Fibroblast of skin of left biceps (primary cell): Measurements from ENCODE around the gene DNAI1.

Experiments used
- DNase-seq, 2 experiments: peaks; one replicate each; pipeline ENCODE4 v3.0.0-alpha.2; 2013; ENCODE audit warnings: low read depth in 2 of 2

The DNAI1 gene

DNA sequence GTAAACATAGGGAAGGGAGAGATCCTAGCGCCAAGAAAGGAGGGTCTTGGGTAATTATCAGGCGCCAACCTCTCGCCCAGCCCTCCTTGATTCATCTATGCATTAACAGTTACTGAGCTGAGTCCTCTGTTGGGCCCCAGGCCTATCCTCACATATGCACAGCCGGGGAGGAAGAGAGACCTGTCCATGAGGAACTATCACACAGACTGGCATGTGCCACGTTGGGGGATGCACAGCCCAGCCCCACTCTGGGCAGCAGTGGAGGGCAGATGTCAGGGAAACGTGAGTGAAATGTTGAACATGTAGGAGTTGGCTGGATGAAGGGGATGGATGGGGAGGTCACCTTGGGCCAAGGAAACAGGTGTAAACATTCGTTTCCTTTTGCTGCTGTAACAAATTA, 82.9 kb downstream of the DNAI1 start:
- no peak for DNase-seq

DNA sequence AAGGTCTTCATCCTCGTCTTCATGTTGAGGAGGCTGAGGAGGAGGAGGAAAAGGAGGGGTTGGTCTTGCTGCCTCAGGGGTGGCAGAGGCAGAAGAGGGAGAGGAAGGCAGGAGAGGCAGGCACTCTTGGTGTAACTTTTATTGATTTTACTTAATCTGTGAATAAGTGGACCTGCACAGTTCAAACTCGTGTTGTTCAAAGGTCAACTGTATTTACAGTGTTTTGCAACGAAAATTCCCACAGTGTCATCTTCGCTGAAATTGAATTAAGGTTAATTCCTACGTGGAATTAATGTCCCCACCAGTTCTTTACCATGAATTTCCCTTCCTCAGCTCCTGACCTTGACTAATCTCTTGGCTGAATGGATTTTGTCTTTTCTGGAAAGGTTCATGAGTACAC, 85.4 kb downstream of the DNAI1 start:
- DNase-seq = no peak

DNA sequence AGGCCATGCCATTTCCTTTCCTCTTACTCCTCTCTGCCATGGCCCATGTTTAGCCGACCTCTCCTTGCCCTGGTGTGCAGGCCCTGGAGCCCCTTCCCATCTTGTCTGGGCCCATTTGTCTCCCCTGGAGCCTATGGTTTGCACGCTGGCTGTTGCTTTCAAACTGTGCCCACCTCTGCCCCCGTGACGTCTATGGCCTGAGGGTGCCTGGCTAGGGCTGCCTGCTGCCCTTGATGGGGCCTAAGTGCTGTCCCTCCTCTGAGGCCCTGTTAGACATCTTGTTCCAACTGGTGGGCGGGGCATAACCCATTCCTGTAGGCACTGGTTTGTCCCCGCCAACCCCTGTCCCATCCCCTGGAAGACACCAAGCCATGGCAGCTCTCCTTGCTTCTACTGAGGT, 86.9 kb downstream of the DNAI1 start:
- no peak for DNase-seq

DNA sequence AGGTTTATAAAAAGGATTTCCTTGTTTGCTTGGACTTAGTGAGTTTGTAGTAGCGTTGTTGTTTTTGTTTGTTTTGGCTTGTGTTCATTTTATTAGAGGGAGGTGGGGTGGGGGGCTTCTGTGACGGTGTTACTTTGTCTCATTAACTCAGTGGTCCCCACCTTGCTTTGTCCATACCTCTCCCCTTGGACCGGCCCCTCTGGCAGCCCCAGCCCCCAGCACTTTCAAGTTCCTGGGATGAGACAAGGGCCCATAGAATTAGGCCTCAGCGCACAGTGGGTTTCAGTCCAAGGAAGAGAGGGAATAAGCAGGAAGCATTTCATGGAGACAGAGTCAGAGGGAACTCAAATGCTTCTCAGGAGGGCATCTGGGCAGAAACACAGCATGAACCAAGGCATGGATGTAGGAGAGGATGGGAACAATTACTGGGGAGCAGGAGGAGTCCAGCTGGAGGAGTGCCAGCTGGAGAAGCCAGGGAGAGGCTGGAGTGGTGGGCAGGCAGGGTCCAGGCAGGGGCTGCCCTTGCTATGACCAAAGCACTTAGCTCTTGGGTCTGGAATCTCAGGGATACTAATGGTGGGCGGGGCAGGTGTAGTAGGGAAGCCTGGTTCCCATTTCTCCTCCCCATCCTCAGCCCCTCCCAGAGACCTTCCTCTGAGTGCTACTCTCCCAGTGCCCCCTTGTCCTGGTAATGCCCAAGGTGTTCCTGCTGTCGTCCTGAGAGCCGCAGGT, 87.7 kb downstream of the DNAI1 start:
- no peak for DNase-seq

DNA sequence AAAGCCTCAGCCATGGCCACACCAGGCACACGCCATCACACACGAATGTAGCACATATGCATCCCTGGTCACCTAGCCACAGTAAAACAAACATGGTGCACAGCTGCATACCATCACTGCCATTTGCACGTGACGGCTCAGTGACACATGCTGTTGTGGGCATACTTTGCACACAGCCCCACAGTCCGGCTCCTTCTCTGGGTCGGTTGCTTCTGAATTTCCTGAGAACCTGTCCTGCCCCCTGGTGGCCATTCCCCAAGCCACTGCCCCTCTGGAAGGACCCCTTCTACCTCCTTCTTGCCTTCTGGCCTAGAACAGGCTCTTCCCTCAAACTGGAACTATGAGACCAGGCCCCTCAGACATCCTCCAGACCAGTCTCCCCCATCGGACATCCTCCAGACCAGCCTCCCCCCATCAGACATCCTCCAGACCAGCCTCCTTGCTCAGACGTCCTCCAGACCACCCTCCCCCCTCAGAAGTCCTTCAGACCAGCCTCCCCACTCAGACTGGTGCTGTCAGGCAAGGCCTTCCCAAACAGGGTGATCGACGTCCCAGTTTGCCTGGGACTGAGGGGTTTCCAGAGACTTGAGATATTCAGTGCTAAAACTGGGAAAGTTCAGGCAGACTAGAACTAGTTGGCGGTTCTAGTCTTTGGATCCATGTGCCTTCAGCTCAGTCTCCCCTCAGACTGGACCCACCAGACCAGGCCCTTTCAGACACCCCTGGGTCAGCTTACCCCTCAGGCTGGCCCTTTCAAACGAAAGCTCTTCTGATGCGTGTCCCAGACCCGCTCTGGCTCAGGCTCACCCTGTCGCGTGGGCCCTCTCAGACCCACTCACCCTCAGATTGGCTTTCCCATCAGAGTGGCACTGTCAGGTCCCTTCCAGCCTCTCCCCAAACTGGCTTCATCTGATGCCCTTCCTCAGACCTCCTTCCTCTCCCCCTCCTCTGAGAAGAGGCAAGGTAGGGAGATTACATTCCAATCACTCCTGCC, 88.5 kb downstream of the DNAI1 start:
- no peak for DNase-seq

GRCh38 chr9:34547960-34548611, 89.5 kb downstream of the DNAI1 start:
- DNase-seq = no peak

GRCh38 chr9:34549407-34549732, 90.8 kb downstream of the DNAI1 start:
- DNase-seq = no peak

DNA sequence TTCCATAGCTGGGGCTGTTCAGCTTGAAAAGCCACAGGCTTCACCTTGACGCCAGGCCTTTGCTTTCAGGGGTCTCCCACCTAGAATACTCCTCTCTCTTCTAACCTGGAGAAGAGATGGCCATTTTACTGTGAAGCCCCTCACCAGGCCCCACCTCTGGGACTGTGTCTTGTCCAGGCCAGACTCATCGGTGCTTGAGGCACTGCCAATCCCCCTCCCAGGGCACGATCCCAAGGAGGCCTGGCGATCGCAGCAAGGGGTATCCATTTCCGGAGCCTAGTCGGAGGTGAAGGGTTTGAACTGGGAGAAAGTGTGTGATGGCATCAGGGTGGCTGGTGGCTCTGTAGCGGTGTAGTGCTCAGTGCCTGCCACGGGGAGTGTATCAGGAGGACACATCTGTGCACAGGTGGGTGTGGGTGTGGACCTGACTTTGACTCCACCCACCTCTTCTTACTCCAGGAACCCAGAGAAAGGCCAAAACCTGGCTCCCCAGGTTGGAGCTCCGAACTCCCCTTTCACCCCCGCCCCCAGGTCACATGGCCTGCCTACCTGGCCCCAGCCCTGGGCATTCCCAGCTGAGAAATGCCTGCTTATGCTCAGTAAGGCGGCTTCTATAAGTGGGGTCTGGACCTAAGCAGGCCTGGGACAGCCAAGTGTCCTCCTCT, 91.5 kb downstream of the DNAI1 start:
- DNase-seq = no peak

- no peak for DNase-seq
These were observed 92.2 kb downstream of the DNAI1 start for GRCh38 chr9:34550681-34551270.

- DNase-seq = no peak
These were observed 93.4 kb downstream of the DNAI1 start for GRCh38 chr9:34551751-34552605.

GRCh38 chr9:34552606-34552981, 94.0 kb downstream of the DNAI1 start:
- no peak for DNase-seq

- DNase-seq = no peak
These were observed 94.4 kb downstream of the DNAI1 start for GRCh38 chr9:34552986-34553385.

GRCh38 chr9:34553511-34554021, 95.0 kb downstream of the DNAI1 start:
- no peak for DNase-seq

DNA sequence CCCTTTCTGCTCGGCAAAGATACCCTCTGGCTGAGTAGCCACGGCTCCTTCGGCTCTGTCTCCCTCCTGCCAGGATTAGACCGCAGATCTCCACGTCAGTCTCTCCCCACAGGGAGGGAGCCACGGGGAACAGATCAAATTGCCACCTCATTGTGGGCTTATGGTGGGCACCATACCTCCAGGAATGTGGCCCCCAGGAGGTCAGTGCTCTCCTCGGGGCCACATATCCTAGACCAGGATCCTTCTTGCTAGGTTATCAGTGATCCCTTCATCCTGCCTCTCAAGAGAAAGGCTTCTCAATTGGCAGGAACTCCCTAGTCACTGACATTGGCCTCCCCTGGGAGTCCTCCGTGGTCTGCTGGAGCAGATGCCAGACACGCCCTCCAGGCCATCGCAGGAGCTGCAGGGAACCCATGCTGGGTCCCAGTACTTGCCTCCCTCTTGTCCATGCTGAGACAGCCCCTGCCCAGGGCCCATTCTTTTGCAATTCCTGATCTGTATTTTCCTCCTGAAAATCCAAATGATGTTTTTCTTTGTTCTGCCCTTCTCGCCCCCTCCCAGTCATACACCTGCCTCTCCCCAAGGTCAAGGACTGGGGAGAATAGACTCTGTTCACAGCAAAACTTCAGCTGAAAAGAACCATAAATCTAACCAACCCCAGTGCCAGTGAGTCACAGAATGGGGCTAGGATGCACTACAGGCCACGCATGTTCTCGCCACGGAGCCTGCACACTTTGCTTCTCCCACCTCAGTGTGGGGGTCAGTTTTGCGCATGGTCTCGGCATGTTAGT, 95.8 kb downstream of the DNAI1 start:
- DNase-seq = no peak

DNA sequence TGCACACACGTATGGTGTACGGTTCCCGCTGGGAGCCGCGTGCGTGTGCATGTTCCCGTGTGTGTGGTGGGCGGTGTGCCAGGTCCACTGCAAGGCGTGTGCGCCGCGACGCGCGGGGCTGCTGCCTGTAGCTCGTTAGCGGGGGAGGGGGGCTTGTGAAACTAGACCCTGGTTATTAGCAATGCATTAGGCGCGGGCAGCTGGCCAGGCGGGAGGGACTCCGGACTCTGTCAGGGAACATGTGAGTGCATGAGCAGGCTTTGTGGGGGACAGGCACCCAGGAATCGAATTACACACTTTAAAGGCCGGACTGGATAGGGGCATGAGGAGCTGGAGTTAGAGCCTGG, 96.4 kb downstream of the DNAI1 start:
- DNase-seq = no peak

DNA sequence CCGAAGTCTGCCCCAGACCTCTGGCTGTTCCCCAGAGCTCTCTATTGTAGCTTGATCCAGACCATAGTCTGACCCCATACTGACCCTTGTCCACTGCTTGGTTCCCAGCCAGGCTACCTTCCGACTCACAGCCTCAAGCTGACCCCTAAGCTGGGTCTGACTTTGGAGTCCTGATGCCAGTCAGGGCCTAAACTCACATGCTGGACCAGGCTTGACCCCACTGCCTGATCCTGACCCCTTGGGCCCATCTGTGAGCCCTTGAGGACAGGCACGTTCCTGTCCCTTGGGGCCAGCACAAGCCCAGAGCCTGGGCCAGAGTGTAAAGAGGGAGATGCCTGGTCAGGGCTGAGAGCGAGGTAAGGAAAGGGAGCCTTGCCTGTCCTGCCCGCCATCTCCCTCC, 96.9 kb downstream of the DNAI1 start:
- DNase-seq = no peak

GRCh38 chr9:34555936-34556525, 97.4 kb downstream of the DNAI1 start:
- DNase-seq = no peak

DNA sequence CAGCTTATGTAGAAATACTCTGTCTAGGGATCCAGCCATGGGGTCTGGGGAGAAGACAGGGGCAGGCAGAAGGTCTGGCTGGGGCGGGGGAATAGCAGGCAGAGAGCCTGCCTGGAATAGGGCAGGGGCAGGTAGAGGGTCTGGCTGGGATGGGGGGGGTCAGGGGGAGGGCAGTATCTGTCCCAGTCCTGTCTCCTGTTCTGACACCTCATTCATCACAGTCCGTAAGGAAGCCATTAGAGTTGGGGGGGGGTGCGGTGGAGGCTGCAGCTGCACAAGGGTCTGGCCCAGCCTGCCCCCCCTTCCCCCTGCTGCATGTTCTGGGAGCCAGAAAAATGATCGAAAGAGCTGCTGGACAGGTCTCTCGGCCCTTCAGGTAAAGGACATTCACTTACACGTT, 98.3 kb downstream of the DNAI1 start:
- no peak for DNase-seq
